Nephron (organoid): ENCODE data around the gene FAM131C.
A peak's percentile ranks its signal among the peaks of the same experiment; 100 is the strongest.

Experiments used
- H3K27ac Mint-ChIP-seq, 3 experiments: 2 replicates each; pipeline ENCODE4 v1.8.0; 2020; ENCODE audit warnings: mixed read lengths in 3 of 3, mild to moderate bottlenecking in 2 of 3, moderate library complexity in 1 of 3
- H3K27me3 Mint-ChIP-seq: 2 replicates; pipeline ENCODE4 v1.8.0; 2021; ENCODE audit warnings: low read depth, mild to moderate bottlenecking, moderate library complexity, mixed read lengths
- H3K36me3 Mint-ChIP-seq: 2 replicates; pipeline ENCODE4 v1.8.0; 2020; ENCODE audit warnings: low read depth, mixed read lengths
- H3K4me1 Mint-ChIP-seq: 2 replicates; pipeline ENCODE4 v1.8.0; 2020; ENCODE audit warnings: mixed read lengths
- H3K4me3 Mint-ChIP-seq, 3 experiments: 2 replicates each; pipeline ENCODE4 v1.8.0; 2020; ENCODE audit warnings: mild to moderate bottlenecking in 3 of 3, mixed read lengths in 3 of 3, moderate library complexity in 2 of 3
- H3K9me3 Mint-ChIP-seq: 2 replicates; pipeline ENCODE4 v1.8.0; 2020; ENCODE audit warnings: mixed read lengths
- TF ChIP-seq, protein P1 (sequence below), 3 experiments: fragments of 200-600 bp; sonication (generic); IDR thresholded peaks; one replicate each; pipeline ENCODE4 v1.5.0; 2021; ENCODE audit warnings: antibody characterized with exemption in 3 of 3; ENCODE audit not compliant: unreplicated experiment in 3 of 3

The FAM131C gene

DNA sequence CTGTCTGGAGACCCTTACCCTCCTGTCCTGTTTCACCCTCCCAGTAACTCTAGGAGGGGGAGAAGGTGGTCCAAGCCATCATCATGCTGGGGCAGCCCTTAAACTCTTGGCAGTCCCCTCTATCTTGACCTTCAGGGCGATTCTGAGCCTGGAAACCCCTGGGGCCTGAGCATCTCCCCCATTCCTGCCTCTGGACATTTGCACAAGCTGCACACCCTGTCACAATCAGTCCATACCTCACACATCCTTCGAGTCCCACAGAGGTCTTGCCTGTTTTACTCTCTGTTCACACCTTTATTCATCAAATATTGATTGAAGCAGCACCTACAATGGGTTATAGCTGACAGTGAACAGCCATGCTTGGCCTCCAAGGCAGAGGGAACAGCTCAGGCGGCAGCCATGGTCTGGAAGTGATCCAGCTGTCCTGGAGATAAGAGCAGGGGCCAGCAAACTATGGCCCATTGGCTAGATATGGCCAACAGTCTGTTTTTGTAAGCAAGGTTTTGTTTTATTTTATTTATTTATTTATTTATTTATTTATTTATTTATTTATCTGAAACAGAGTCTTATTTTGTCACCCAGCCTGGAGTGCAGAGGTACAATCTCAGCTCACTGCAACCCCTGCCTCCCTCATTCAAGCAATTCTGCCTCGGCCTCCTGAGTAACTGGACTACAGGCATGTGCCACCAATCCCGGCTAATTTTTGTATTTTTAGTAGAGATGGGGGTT lies 7.1 kb upstream of the FAM131C start:
- Mint-ChIP-seq H3K27me3 (peaks cover 11% of the 10 kb centered on the region), H3K4me3 (no peak overlapping the region), H3K27ac (no peak overlapping the region), H3K4me1 (peaks cover 18% of the 10 kb centered on the region), H3K9me3 (no peaks in the 10 kb centered on the region), H3K36me3 (no peaks in the 10 kb centered on the region)
- TF ChIP-seq, protein P1, sequence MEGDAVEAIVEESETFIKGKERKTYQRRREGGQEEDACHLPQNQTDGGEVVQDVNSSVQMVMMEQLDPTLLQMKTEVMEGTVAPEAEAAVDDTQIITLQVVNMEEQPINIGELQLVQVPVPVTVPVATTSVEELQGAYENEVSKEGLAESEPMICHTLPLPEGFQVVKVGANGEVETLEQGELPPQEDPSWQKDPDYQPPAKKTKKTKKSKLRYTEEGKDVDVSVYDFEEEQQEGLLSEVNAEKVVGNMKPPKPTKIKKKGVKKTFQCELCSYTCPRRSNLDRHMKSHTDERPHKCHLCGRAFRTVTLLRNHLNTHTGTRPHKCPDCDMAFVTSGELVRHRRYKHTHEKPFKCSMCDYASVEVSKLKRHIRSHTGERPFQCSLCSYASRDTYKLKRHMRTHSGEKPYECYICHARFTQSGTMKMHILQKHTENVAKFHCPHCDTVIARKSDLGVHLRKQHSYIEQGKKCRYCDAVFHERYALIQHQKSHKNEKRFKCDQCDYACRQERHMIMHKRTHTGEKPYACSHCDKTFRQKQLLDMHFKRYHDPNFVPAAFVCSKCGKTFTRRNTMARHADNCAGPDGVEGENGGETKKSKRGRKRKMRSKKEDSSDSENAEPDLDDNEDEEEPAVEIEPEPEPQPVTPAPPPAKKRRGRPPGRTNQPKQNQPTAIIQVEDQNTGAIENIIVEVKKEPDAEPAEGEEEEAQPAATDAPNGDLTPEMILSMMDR (IDR thresholded peaks at IDR 0.05; ENCODE audit: unreplicated experiment in 3 of 3) = no peak

- TF ChIP-seq, protein P1 (IDR thresholded peaks at IDR 0.05; ENCODE audit: unreplicated experiment in 3 of 3) = peak; percentile 87 to 94 (median 88)
- Mint-ChIP-seq H3K27me3 (peaks cover 18% of the 10 kb centered on the region), H3K9me3 (peaks cover 3% of the 10 kb centered on the region), H3K27ac (peak overlapping the region in 2 of 3 experiments; percentile 65 to 74), H3K36me3 (no peaks in the 10 kb centered on the region), H3K4me1 (peaks cover 24% of the 10 kb centered on the region), H3K4me3 (no peak overlapping the region)
Measured at GRCh38 chr1:16078925-16079656, 5.6 kb upstream of the FAM131C start.

GRCh38 chr1:16077406-16078245 lies 4.2 kb upstream of the FAM131C start:
- Mint-ChIP-seq H3K9me3 (peaks cover 3% of the 10 kb centered on the region), H3K36me3 (no peaks in the 10 kb centered on the region), H3K27ac (peak overlapping the region in 2 of 3 experiments; percentile 18 to 27), H3K27me3 (peaks cover 20% of the 10 kb centered on the region), H3K4me1 (peaks cover 29% of the 10 kb centered on the region), H3K4me3 (peak overlapping the region in 1 of 3 experiments; percentile 15)
- TF ChIP-seq, protein P1 (IDR thresholded peaks at IDR 0.05; ENCODE audit: unreplicated experiment in 3 of 3) = no peak

- Mint-ChIP-seq H3K9me3 (peaks cover 3% of the 10 kb centered on the region), H3K4me3 (peak overlapping the region in 1 of 3 experiments; percentile 34)
Measured at GRCh38 chr1:16076865-16077238, 3.4 kb upstream of the FAM131C start.

GRCh38 chr1:16076031-16076864 lies 2.8 kb upstream of the FAM131C start:
- Mint-ChIP-seq H3K9me3 (peaks cover 3% of the 10 kb centered on the region), H3K4me3 (peak overlapping the region in 1 of 3 experiments; percentile 34), H3K36me3 (no peaks in the 10 kb centered on the region), H3K4me1 (peaks cover 29% of the 10 kb centered on the region), H3K27me3 (peaks cover 25% of the 10 kb centered on the region), H3K27ac (no peak overlapping the region)
- TF ChIP-seq, protein P1 (IDR thresholded peaks at IDR 0.05; ENCODE audit: unreplicated experiment in 3 of 3) = no peak

More at GRCh38 chr1:16076865-16077238, 3.4 kb upstream of the FAM131C start:
- Mint-ChIP-seq H3K27me3 (peaks cover 23% of the 10 kb centered on the region), H3K27ac (peak overlapping the region in 1 of 3 experiments; percentile 3), H3K4me1 (peaks cover 29% of the 10 kb centered on the region), H3K36me3 (no peaks in the 10 kb centered on the region)
- TF ChIP-seq, protein P1 (IDR thresholded peaks at IDR 0.05; ENCODE audit: unreplicated experiment in 3 of 3) = no peak
